Mesothelial cell of epicardium (in vitro differentiated cells): ENCODE results near the gene APOBEC3F. TPM values are rescaled to one million over a fixed set of nuclear protein-coding genes. Genes with fewer than 3 reads are reported as not detected.
"Not testable (repeated sequence)": the region's sequence is repeated elsewhere in the genome, so short reads cannot be mapped to it uniquely, and the experiment has no call there.

Experiments used
- DNase-seq, 2 experiments: peaks; one replicate each; pipeline ENCODE4 v3.0.0; 2021; ENCODE audit warnings: low spot score in 2 of 2; ENCODE audit not compliant: unreplicated experiment in 2 of 2
- H3K27ac Mint-ChIP-seq: 2 replicates; pipeline ENCODE4 v1.8.0; 2021; ENCODE audit warnings: mixed read lengths
- H3K27me3 Mint-ChIP-seq: 2 replicates; pipeline ENCODE4 v1.8.0; 2021; ENCODE audit warnings: low read depth, mixed read lengths
- H3K36me3 Mint-ChIP-seq: 2 replicates; pipeline ENCODE4 v1.8.0; 2021; ENCODE audit warnings: mixed read lengths
- H3K4me1 Mint-ChIP-seq: 2 replicates; pipeline ENCODE4 v1.8.0; 2021; ENCODE audit warnings: mixed read lengths
- H3K4me3 Mint-ChIP-seq: 2 replicates; pipeline ENCODE4 v1.8.0; 2021; ENCODE audit warnings: mild to moderate bottlenecking, moderate library complexity, mixed read lengths
- H3K9me3 Mint-ChIP-seq: 2 replicates; pipeline ENCODE4 v1.8.0; 2021; ENCODE audit warnings: mixed read lengths
- total RNA-seq: library from RNA; stranded (reverse); gene quantifications from 3 replicates; pipeline ENCODE4 v1.2.1, GENCODE V29; 2021
- TF ChIP-seq, protein P1 (sequence below): fragments of 200-600 bp; sonication (generic); IDR thresholded peaks from one replicate; pipeline ENCODE4 v1.5.0; 2021; ENCODE audit warnings: antibody characterized with exemption; ENCODE audit not compliant: unreplicated experiment

Gene APOBEC3F
- total RNA-seq: 19.0 to 23.8 TPM (median 21.4 TPM) in 3 replicates

DNA sequence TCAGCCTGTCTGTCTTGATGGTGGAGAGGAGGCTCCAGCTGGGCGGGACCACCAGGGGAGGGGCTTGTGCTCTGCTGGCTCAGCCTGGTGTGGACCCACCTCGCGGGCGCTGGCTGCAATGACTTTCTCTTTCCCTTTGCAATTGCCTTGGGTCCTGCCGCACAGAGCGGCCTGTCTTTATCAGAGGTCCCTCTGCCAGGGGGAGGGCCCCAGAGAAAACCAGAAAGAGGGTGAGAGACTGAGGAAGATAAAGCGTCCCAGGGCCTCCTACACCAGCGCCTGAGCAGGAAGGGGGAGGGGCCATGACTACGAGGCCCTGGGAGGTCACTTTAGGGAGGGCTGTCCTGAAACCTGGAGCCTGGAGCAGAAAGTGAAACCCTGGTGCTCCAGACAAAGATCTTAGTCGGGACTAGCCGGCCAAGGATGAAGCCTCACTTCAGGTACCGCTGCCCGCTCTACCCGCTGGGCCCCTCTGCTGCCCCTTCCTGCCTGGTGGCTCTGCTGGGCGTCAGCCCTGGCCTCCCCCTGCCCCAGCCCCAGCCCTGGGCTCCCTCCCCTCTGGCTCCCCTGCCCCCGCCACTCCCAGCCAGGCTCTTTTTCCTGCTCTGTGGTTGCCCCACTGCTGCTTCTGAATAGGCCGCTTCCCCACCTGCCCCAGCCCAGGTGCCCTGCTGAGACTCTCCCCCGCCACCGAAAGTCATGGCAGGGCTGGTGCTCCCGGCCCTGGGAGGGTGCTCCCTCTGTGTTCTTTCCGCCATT is at the start of gene APOBEC3F:
APOBEC3F (plus strand) TSS at position 327 of the 759 bp plus-strand sequence; CDS start at position 424, 97 bp downstream.
- peak within 1 kb of the TSS; percentile 82 for H3K4me3 Mint-ChIP-seq
- H3K9me3 Mint-ChIP-seq, H3K27me3 Mint-ChIP-seq, H3K36me3 Mint-ChIP-seq: not testable (repeated sequence)
- H3K27ac Mint-ChIP-seq: peak within 1 kb of the TSS; percentile 97
- DNase-seq: peak in 1 of 2 experiments; percentile 51
- H3K4me1 Mint-ChIP-seq: peaks cover 23% of the 10 kb centered on the region

- not testable (repeated sequence) for DNase-seq, H3K4me3 Mint-ChIP-seq, H3K4me1 Mint-ChIP-seq, H3K36me3 Mint-ChIP-seq, H3K9me3 Mint-ChIP-seq, H3K27me3 Mint-ChIP-seq, H3K27ac Mint-ChIP-seq
These were observed 47.7 kb upstream of the APOBEC3F start for GRCh38 chr22:38992871-38993371.

DNA sequence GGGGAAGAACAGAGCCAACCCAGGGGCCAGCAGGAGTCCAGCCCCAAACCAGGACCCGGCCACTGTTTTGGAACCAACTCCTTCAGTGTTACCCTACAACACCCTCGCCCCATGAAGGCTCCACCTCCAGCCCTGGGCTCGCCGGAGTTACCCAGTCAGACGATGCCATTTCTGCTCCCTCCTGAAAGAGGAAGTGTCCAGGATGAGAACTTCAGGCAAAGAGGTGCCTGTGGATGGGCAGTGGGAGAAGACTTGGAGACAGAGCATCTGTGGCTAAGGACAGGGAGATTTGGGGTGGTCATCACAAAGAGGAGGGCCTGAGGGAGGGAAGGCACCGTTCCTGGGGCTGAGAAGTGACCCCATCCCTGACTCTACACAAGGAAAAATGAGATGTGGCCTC is 44.6 kb upstream of the APOBEC3F start:
- Mint-ChIP-seq H3K4me3 (no peak overlapping the region), H3K9me3 (peaks cover 4% of the 10 kb centered on the region), H3K4me1 (peaks cover 9% of the 10 kb centered on the region), H3K27me3 (peaks cover 23% of the 10 kb centered on the region), H3K27ac (no peak overlapping the region), H3K36me3 (no peaks in the 10 kb centered on the region)
- TF ChIP-seq, protein P1, sequence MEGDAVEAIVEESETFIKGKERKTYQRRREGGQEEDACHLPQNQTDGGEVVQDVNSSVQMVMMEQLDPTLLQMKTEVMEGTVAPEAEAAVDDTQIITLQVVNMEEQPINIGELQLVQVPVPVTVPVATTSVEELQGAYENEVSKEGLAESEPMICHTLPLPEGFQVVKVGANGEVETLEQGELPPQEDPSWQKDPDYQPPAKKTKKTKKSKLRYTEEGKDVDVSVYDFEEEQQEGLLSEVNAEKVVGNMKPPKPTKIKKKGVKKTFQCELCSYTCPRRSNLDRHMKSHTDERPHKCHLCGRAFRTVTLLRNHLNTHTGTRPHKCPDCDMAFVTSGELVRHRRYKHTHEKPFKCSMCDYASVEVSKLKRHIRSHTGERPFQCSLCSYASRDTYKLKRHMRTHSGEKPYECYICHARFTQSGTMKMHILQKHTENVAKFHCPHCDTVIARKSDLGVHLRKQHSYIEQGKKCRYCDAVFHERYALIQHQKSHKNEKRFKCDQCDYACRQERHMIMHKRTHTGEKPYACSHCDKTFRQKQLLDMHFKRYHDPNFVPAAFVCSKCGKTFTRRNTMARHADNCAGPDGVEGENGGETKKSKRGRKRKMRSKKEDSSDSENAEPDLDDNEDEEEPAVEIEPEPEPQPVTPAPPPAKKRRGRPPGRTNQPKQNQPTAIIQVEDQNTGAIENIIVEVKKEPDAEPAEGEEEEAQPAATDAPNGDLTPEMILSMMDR: no peak
- no peak for DNase-seq

DNA sequence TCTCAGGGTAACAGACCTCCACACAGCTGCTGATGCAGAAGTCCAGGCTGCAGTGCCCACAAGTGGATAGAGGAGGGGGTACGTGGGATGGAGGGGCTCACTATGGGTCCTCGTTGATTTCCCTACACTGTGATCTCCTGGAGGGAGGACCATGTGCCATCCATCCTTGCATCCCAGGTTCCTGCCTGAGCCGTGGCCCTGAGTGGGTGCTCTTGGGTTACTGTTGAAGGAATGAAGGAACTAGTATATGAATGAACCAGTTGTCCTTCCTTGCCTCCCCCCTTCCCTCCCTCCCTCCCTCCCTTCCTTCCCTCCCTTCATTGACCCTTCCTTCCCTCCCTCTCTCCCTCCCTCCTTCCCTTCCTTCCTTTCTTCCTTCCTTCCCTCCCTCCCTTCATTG is 43.1 kb upstream of the APOBEC3F start:
- Mint-ChIP-seq H3K36me3 (no peaks in the 10 kb centered on the region), H3K27me3 (peaks cover 23% of the 10 kb centered on the region), H3K9me3 (peaks cover 4% of the 10 kb centered on the region), H3K4me3 (no peak overlapping the region), H3K4me1 (peaks cover 9% of the 10 kb centered on the region), H3K27ac (no peak overlapping the region)
- TF ChIP-seq, protein P1: no peak
- DNase-seq: no peak

GRCh38 chr22:39003165-39003638 is 37.5 kb upstream of the APOBEC3F start:
- Mint-ChIP-seq H3K36me3 (no peaks in the 10 kb centered on the region), H3K27me3 (peaks cover 13% of the 10 kb centered on the region), H3K9me3 (peaks cover 4% of the 10 kb centered on the region), H3K4me1 (peaks cover 7% of the 10 kb centered on the region), H3K4me3 (no peak overlapping the region), H3K27ac (peak overlapping the region; percentile 80)
- peak in 1 of 2 experiments; percentile 62 for DNase-seq
- TF ChIP-seq, protein P1: peak; percentile 69

- peaks cover 3% of the 10 kb centered on the region for H3K9me3 Mint-ChIP-seq
- TF ChIP-seq, protein P1: no peak
- no peaks in the 10 kb centered on the region for H3K27me3 Mint-ChIP-seq
- no peak for DNase-seq
- H3K4me1 Mint-ChIP-seq: peaks cover 17% of the 10 kb centered on the region
- no peak overlapping the region for H3K27ac Mint-ChIP-seq
- no peak overlapping the region for H3K4me3 Mint-ChIP-seq
- no peaks in the 10 kb centered on the region for H3K36me3 Mint-ChIP-seq
These were observed 33.5 kb upstream of the APOBEC3F start for GRCh38 chr22:39007177-39007576.

DNA sequence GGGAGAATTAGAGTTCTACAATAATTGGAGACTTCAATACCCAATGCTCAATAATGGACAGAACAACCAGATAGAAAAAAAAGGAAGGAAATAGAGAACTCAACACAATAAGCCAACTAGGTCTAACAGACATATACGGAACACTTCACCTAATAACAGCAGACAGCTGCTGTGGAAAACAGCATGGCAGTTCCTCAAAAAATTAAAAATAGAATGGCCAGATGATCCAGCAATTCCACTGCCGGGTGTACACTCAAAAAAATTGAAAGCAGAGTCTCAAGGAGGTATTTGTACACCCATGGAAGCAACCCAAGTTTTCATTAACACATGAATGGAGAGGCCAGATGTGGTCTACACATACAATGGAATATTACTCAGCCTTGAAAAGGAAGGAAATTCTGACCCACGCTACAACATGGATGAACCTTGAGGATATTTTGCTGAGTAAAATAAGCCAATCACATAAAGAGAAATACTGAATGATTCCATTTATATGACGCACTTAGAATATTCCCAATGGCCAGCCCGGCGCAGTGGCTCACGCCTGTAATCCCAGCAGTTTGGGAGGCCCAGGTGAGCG is 32.3 kb upstream of the APOBEC3F start:
- peaks cover 23% of the 10 kb centered on the region for H3K4me1 Mint-ChIP-seq
- not testable (repeated sequence) for H3K4me3 Mint-ChIP-seq, H3K36me3 Mint-ChIP-seq, H3K9me3 Mint-ChIP-seq, H3K27me3 Mint-ChIP-seq, DNase-seq, H3K27ac Mint-ChIP-seq
